Chondrocyte (in vitro differentiated cells): ENCODE data around the gene CLMN. TPM values are rescaled to one million over a fixed set of nuclear protein-coding genes. Genes with fewer than 3 reads are reported as not detected.

Experiments used
- DNase-seq: peaks from one replicate; pipeline ENCODE4 v3.0.0; 2021; ENCODE audit warnings: mixed read lengths, low spot score
- H3K27ac Mint-ChIP-seq: one replicate; pipeline ENCODE4 v1.8.0; 2021; ENCODE audit warnings: mild to moderate bottlenecking, moderate library complexity, mixed read lengths; ENCODE audit not compliant: unreplicated experiment
- H3K27me3 Mint-ChIP-seq: 2 replicates; pipeline ENCODE4 v1.8.0; 2021; ENCODE audit warnings: low read depth, mixed read lengths
- H3K36me3 Mint-ChIP-seq: 2 replicates; pipeline ENCODE4 v1.8.0; 2021; ENCODE audit warnings: low read depth, mixed read lengths
- H3K4me1 Mint-ChIP-seq: 2 replicates; pipeline ENCODE4 v1.8.0; 2021; ENCODE audit warnings: low read depth, mild to moderate bottlenecking, mixed read lengths
- H3K4me3 Mint-ChIP-seq: one replicate; pipeline ENCODE4 v1.8.0; 2021; ENCODE audit warnings: mild to moderate bottlenecking, moderate library complexity, mixed read lengths; ENCODE audit not compliant: unreplicated experiment
- H3K9me3 Mint-ChIP-seq: 2 replicates; pipeline ENCODE4 v1.8.0; 2021; ENCODE audit warnings: low read depth, mixed read lengths
- total RNA-seq: library from RNA; stranded (reverse); gene quantifications from 3 replicates; pipeline ENCODE4 v1.2.1, GENCODE V29; 2021
- TF ChIP-seq, protein P1 (sequence below): fragments of 200-600 bp; sonication (generic); IDR thresholded peaks from 2 replicates; pipeline ENCODE4 v1.5.0; 2021; ENCODE audit warnings: antibody characterized with exemption, mild to moderate bottlenecking, moderate library complexity

Gene CLMN
- total RNA-seq, 1 donor from 2014 or later = 7.3 TPM

DNA sequence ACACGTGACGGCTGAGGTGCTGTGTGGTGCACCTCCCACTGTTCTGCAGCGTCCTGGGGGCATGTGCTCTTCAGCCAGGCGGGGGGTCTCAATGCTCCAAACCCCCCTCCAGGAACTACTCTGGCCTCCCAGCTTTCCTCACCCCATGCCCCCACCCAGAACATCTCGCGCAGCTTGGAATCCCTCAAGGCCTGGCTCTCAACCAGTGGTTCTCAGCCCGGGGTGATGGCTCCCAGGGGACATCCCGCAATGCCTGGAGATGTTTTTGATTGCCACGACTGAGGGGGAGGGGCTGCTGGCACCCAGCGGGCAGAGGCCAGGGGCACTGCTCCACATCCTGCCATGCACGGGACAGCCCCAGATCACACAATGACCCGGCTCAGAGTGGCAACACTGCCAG lies 83.5 kb downstream of the CLMN start:
- no peak for DNase-seq
- H3K27ac Mint-ChIP-seq = no peak overlapping the region
- peaks cover 3% of the 10 kb centered on the region for H3K9me3 Mint-ChIP-seq
- TF ChIP-seq, protein P1, sequence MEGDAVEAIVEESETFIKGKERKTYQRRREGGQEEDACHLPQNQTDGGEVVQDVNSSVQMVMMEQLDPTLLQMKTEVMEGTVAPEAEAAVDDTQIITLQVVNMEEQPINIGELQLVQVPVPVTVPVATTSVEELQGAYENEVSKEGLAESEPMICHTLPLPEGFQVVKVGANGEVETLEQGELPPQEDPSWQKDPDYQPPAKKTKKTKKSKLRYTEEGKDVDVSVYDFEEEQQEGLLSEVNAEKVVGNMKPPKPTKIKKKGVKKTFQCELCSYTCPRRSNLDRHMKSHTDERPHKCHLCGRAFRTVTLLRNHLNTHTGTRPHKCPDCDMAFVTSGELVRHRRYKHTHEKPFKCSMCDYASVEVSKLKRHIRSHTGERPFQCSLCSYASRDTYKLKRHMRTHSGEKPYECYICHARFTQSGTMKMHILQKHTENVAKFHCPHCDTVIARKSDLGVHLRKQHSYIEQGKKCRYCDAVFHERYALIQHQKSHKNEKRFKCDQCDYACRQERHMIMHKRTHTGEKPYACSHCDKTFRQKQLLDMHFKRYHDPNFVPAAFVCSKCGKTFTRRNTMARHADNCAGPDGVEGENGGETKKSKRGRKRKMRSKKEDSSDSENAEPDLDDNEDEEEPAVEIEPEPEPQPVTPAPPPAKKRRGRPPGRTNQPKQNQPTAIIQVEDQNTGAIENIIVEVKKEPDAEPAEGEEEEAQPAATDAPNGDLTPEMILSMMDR = no peak
- H3K4me3 Mint-ChIP-seq = no peak overlapping the region
- peaks cover 13% of the 10 kb centered on the region for H3K4me1 Mint-ChIP-seq
- H3K36me3 Mint-ChIP-seq = no peaks in the 10 kb centered on the region
- H3K27me3 Mint-ChIP-seq = peaks cover 1% of the 10 kb centered on the region

DNA sequence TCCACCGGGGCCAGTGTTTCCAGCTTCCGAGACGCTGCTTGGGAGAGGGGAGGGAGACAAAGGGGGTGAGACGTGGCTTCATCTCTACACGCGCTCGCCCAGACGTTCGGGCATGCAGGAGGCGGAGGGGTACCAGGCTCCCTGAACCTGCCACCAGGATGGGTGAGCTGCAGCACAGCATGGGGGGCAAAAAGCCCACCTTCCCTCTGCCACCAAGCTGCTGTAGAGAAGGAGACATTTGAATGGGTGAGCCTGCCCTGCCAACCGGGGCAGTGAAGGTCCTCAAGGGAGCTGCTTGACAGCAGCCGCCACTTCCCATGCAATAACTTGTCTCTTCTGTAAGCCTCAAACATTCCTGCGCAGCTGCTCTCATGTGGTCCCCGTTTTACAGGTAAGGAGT lies 83.9 kb downstream of the CLMN start:
- no peak overlapping the region for H3K27ac Mint-ChIP-seq
- H3K4me1 Mint-ChIP-seq = peaks cover 11% of the 10 kb centered on the region
- peaks cover 1% of the 10 kb centered on the region for H3K27me3 Mint-ChIP-seq
- H3K36me3 Mint-ChIP-seq = no peaks in the 10 kb centered on the region
- DNase-seq = no peak
- H3K9me3 Mint-ChIP-seq = peaks cover 3% of the 10 kb centered on the region
- no peak overlapping the region for H3K4me3 Mint-ChIP-seq
- TF ChIP-seq, protein P1 = no peak

DNA sequence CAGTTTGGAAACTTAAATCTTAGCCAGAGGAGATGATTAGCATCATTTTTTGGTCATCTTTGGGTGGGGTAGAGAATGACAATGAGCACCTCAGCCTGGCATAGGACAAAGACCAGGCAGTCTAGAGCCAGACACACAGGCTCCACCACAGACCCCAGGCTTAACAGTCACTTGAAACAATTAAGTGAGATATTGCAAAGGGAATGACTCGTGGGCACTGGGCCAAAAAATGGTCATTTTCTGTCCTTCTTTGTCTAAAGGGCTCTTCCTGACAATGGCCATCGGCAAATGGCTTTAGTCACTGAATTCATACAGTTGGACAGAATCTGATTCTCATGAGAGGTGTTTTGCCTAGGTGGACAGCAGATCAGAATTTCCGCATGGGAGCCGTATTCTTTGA lies 84.4 kb downstream of the CLMN start:
- Mint-ChIP-seq H3K27me3 (peaks cover 1% of the 10 kb centered on the region), H3K4me1 (peaks cover 12% of the 10 kb centered on the region), H3K4me3 (no peak overlapping the region), H3K27ac (no peak overlapping the region), H3K36me3 (no peaks in the 10 kb centered on the region), H3K9me3 (peaks cover 3% of the 10 kb centered on the region)
- DNase-seq = no peak
- TF ChIP-seq, protein P1 = no peak

DNA sequence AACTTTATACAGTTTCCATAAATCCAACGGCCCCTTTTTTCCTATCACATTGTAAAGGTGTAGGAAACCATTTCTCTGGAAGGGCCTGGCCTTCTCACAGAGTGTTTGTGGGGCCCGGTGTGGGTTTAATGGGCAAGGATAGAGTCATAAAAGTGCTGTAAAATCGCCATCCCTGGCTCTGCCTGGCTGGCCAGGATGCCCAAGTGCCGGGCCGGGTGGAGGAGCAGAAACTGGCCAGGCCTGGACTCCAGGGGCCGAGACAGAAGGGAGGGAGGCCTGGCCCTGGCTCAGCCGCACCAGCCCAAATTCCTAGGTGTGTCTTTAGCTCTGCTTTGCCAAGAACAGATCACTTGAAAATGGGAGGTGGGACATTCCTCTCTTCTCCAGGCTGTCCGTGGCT lies 85.3 kb downstream of the CLMN start:
- H3K27ac Mint-ChIP-seq = no peak overlapping the region

DNA sequence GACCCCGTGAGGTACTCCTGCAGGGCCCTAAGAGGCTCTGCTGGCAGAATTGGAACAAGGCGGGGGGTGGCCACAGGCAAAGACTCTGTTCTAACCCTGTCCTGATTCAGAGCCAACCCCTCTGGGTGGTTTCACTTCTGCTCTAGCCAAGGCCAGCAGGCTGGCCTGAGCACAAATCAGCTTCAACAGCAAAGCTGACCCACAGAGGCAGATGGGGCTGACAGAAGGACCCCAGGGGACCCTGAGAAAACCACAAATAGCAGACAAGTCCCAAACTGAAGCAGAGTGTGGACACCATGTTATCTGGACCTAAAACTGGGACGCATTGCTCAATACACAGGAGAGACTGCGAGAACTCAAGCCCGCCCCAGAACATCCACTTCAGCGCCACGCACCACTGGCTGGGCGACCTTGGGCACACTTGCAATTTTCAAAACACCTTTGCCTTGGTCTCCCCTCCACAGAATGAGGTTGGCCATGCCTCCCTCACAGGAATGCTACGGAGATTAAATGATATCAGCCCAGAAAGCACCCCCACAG lies 85.9 kb downstream of the CLMN start:
- H3K4me1 Mint-ChIP-seq = peaks cover 23% of the 10 kb centered on the region
- H3K27ac Mint-ChIP-seq = no peak overlapping the region
- H3K4me3 Mint-ChIP-seq = no peak overlapping the region
- H3K9me3 Mint-ChIP-seq = peaks cover 3% of the 10 kb centered on the region
- no peaks in the 10 kb centered on the region for H3K27me3 Mint-ChIP-seq
- no peak for DNase-seq
- H3K36me3 Mint-ChIP-seq = no peaks in the 10 kb centered on the region
- TF ChIP-seq, protein P1 = no peak

More for the DNA sequence above, 85.3 kb downstream of the CLMN start:
- DNase-seq = no peak
- Mint-ChIP-seq H3K36me3 (no peaks in the 10 kb centered on the region), H3K4me3 (no peak overlapping the region), H3K27me3 (peaks cover 1% of the 10 kb centered on the region), H3K9me3 (peaks cover 3% of the 10 kb centered on the region), H3K4me1 (peaks cover 18% of the 10 kb centered on the region)
- TF ChIP-seq, protein P1 = no peak
